GM06990 (cell line): ENCODE results near the gene PTPRF.

Experiments used
- DNase-seq: peaks from one replicate; pipeline ENCODE4 v3.0.0-alpha.2; 2011; ENCODE audit not compliant: insufficient read length; ENCODE audit errors: extremely low read depth
- H3K27me3 ChIP-seq: replicated peaks from 2 replicates; pipeline ENCODE4 v1.6.0; 2011; ENCODE audit warnings: low read length; ENCODE audit not compliant: control insufficient read depth, insufficient read depth
- H3K36me3 ChIP-seq: 2 replicates; pipeline ENCODE4 v1.5.1; 2011; ENCODE audit warnings: low read length; ENCODE audit not compliant: control insufficient read depth, insufficient read depth
- H3K4me3 ChIP-seq: replicated peaks from 2 replicates; pipeline ENCODE4 v1.5.1; 2011; ENCODE audit warnings: low read depth, mild to moderate bottlenecking, control low read depth, low read length
- TF ChIP-seq, protein P1 (sequence below): IDR thresholded peaks from 2 replicates; pipeline ENCODE4 v1.5.1; 2011; ENCODE audit warnings: low read length, control low read depth, mild to moderate bottlenecking, inconsistent platforms; ENCODE audit not compliant: insufficient read depth, poor library complexity, severe bottlenecking

The PTPRF gene

GRCh38 chr1:43582162-43582566, 51.5 kb downstream of the PTPRF start:
- peak; percentile 38 for DNase-seq
- TF ChIP-seq, protein P1, sequence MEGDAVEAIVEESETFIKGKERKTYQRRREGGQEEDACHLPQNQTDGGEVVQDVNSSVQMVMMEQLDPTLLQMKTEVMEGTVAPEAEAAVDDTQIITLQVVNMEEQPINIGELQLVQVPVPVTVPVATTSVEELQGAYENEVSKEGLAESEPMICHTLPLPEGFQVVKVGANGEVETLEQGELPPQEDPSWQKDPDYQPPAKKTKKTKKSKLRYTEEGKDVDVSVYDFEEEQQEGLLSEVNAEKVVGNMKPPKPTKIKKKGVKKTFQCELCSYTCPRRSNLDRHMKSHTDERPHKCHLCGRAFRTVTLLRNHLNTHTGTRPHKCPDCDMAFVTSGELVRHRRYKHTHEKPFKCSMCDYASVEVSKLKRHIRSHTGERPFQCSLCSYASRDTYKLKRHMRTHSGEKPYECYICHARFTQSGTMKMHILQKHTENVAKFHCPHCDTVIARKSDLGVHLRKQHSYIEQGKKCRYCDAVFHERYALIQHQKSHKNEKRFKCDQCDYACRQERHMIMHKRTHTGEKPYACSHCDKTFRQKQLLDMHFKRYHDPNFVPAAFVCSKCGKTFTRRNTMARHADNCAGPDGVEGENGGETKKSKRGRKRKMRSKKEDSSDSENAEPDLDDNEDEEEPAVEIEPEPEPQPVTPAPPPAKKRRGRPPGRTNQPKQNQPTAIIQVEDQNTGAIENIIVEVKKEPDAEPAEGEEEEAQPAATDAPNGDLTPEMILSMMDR: no peak
- H3K36me3 ChIP-seq: no peaks in the 10 kb centered on the region
- H3K4me3 ChIP-seq: no peak overlapping the region
- H3K27me3 ChIP-seq: no peaks in the 10 kb centered on the region

GRCh38 chr1:43583058-43583457, 52.4 kb downstream of the PTPRF start:
- H3K27me3 ChIP-seq: no peaks in the 10 kb centered on the region
- TF ChIP-seq, protein P1: no peak
- H3K36me3 ChIP-seq: no peaks in the 10 kb centered on the region
- no peak for DNase-seq
- no peak overlapping the region for H3K4me3 ChIP-seq

DNA sequence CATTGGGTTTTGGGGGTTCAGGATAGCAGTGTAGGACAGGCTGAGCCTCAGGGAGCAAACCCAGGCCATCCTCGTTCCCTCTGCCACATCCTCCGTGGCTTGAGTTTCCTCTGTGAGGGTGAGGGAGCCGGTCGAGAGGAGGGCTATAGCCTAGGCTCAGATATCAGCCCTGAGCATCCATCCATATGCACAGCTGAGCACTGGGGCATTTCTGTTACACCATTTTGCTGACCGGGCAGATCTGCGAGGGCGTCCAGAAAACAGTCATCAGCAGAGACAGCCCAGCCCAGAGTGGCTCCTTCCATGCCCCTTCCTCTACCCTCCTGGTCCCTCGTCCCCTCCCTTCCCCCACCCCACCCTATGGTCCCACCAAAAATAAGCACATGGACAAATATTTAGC, 53.5 kb downstream of the PTPRF start:
- Histone ChIP-seq H3K27me3 (no peaks in the 10 kb centered on the region), H3K4me3 (no peak overlapping the region), H3K36me3 (no peaks in the 10 kb centered on the region)
- no peak for DNase-seq
- TF ChIP-seq, protein P1: no peak

DNA sequence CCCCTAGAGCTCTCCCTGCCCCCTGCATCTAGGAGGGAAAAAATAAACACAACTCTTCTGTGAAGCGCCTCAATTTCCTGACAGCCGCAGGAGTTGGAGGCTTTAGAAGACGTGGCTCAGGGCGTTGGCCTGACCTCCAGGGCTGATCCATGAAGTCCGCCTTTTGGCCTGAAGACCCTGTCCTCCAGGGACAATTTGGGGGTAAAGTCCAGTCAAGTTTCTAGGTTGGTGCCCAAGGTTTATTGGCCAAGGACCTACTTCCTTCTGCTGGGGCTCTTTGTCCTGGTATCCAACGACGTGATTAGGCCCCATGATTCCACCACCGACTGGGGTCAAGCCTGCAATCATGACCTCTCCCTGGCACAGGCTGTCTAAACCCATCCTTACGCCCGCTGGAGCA, 54.9 kb downstream of the PTPRF start:
- Histone ChIP-seq H3K27me3 (no peaks in the 10 kb centered on the region), H3K36me3 (no peaks in the 10 kb centered on the region), H3K4me3 (no peak overlapping the region)
- TF ChIP-seq, protein P1: no peak
- DNase-seq: no peak

GRCh38 chr1:43586136-43586731, 55.6 kb downstream of the PTPRF start:
- TF ChIP-seq, protein P1: no peak
- H3K36me3 ChIP-seq: no peaks in the 10 kb centered on the region
- H3K4me3 ChIP-seq: no peak overlapping the region
- H3K27me3 ChIP-seq: no peaks in the 10 kb centered on the region
- no peak for DNase-seq

DNA sequence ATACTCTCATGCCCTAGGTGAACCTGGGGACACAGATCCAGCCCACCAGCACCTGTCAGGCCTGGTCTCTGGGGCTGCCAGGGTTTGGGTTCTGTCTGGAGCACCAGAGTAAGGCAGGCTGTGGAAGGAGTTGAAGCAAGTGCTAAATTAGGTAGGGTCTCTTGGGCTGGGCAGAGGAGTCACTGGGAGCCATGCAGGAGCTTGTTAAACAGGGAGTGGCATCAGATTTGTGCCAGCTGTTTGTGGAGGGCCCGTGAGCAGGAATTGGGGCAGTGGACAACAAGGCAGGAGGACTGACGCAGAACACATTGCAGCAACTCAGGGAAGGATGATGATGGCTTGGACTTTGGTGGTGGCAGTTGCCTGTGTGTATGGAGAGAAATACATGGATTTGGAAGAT, 56.3 kb downstream of the PTPRF start:
- H3K27me3 ChIP-seq: no peaks in the 10 kb centered on the region
- no peak overlapping the region for H3K4me3 ChIP-seq
- no peaks in the 10 kb centered on the region for H3K36me3 ChIP-seq
- TF ChIP-seq, protein P1: no peak
- DNase-seq: no peak
